HEK293 (cell line): ENCODE measurements around the gene CLDND1.

Source experiments
- CTCF ChIP-seq: fragments of 450-650 bp; formaldehyde crosslinking; IDR thresholded peaks from 2 replicates; pipeline ENCODE4 v1.5.1; 2016; ENCODE audit warnings: missing biosample characterization, missing genetic modification characterization
- GFI1B ChIP-seq: fragments of 450-650 bp; formaldehyde crosslinking; IDR thresholded peaks from 2 replicates; pipeline ENCODE4 v1.5.1; 2016; ENCODE audit warnings: missing biosample characterization, missing genetic modification characterization
- IKZF3 ChIP-seq: fragments of 450-650 bp; IDR thresholded peaks from 2 replicates; pipeline ENCODE4 v1.5.0; 2018; ENCODE audit warnings: missing biosample characterization, mild to moderate bottlenecking, missing genetic modification characterization, moderate library complexity
- TCF7L2 ChIP-seq: IDR thresholded peaks from 2 replicates; pipeline ENCODE4 v1.6.1; 2011; ENCODE audit warnings: low read depth, mild to moderate bottlenecking, inconsistent platforms, low read length, moderate library complexity, borderline replicate concordance
- YY1 ChIP-seq: fragments of 450-650 bp; formaldehyde crosslinking; IDR thresholded peaks from 2 replicates; pipeline ENCODE4 v1.5.1; 2018; ENCODE audit warnings: missing biosample characterization, missing genetic modification characterization
- ZNF416 ChIP-seq: fragments of 450-650 bp; formaldehyde crosslinking; IDR thresholded peaks from 2 replicates; pipeline ENCODE4 v1.5.1; 2016; ENCODE audit warnings: missing biosample characterization, missing genetic modification characterization
- ZNF501 ChIP-seq: fragments of 450-650 bp; formaldehyde crosslinking; IDR thresholded peaks from 2 replicates; pipeline ENCODE4 v1.5.1; 2016; ENCODE audit warnings: missing biosample characterization, missing genetic modification characterization
- ZNF530 ChIP-seq: fragments of 450-650 bp; formaldehyde crosslinking; IDR thresholded peaks from 2 replicates; pipeline ENCODE4 v1.5.1; 2016; ENCODE audit warnings: low read depth, missing biosample characterization, missing genetic modification characterization
- ZNF707 ChIP-seq: fragments of 450-650 bp; formaldehyde crosslinking; IDR thresholded peaks from 2 replicates; pipeline ENCODE4 v1.5.1; 2016; ENCODE audit warnings: missing biosample characterization, missing genetic modification characterization
- TF ChIP-seq, protein P1 (sequence below): fragments of 450-650 bp; formaldehyde crosslinking; IDR thresholded peaks from 2 replicates; pipeline ENCODE4 v1.5.1; 2016; ENCODE audit warnings: missing biosample characterization, missing genetic modification characterization

DNA sequence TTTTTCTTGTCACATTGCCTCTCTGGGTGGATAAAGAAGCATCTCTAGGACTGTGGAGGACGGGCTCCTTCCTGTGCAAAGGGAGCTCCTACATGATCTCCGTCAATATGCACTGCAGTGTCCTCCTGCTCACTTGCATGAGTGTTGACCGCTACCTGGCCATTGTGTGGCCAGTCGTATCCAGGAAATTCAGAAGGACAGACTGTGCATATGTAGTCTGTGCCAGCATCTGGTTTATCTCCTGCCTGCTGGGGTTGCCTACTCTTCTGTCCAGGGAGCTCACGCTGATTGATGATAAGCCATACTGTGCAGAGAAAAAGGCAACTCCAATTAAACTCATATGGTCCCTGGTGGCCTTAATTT, 9.6 kb upstream of the CLDND1 start:
- TF ChIP-seq CTCF (tag by site-specific recombination) (no peak), TCF7L2 (no peak), ZNF707 (no peak), YY1 (tag by site-specific recombination) (no peak), ZNF416 (tag by site-specific recombination) (no peak), ZNF530 (tag by site-specific recombination) (no peak), IKZF3 (tag by site-specific recombination) (no peak), ZNF501 (tag by site-specific recombination) (no peak), GFI1B (tag by site-specific recombination) (no peak)
- TF ChIP-seq, protein P1, sequence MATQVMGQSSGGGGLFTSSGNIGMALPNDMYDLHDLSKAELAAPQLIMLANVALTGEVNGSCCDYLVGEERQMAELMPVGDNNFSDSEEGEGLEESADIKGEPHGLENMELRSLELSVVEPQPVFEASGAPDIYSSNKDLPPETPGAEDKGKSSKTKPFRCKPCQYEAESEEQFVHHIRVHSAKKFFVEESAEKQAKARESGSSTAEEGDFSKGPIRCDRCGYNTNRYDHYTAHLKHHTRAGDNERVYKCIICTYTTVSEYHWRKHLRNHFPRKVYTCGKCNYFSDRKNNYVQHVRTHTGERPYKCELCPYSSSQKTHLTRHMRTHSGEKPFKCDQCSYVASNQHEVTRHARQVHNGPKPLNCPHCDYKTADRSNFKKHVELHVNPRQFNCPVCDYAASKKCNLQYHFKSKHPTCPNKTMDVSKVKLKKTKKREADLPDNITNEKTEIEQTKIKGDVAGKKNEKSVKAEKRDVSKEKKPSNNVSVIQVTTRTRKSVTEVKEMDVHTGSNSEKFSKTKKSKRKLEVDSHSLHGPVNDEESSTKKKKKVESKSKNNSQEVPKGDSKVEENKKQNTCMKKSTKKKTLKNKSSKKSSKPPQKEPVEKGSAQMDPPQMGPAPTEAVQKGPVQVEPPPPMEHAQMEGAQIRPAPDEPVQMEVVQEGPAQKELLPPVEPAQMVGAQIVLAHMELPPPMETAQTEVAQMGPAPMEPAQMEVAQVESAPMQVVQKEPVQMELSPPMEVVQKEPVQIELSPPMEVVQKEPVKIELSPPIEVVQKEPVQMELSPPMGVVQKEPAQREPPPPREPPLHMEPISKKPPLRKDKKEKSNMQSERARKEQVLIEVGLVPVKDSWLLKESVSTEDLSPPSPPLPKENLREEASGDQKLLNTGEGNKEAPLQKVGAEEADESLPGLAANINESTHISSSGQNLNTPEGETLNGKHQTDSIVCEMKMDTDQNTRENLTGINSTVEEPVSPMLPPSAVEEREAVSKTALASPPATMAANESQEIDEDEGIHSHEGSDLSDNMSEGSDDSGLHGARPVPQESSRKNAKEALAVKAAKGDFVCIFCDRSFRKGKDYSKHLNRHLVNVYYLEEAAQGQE, result no peak
